OCI-LY1 (cell line): ENCODE data around the gene AK5.
"Not testable (repeated sequence)": the region's sequence is repeated elsewhere in the genome, so short reads cannot be mapped to it uniquely, and the experiment has no call there.

Experiments
- H2AFZ ChIP-seq: fragments of 200-600 bp; sonication (generic), shearing (Covaris generic); 2 replicates; pipeline ENCODE4 v1.6.0; 2014; ENCODE audit warnings: antibody characterized with exemption, mild to moderate bottlenecking, low read length
- H3F3A ChIP-seq: fragments of 200-600 bp; sonication (generic), shearing (Covaris generic); 2 replicates; pipeline ENCODE4 v1.6.0; 2014; ENCODE audit warnings: mild to moderate bottlenecking, antibody characterized with exemption, low read length, moderate library complexity; ENCODE audit not compliant: insufficient read depth
- H3K27ac ChIP-seq: fragments of 200-600 bp; sonication (generic); 2 replicates; pipeline ENCODE4 v1.5.1; 2014; ENCODE audit warnings: low read length, mixed run types, mild to moderate bottlenecking, low read depth; ENCODE audit not compliant: poor library complexity, severe bottlenecking
- H3K27me3 ChIP-seq: fragments of 200-600 bp; sonication (generic); 2 replicates; pipeline ENCODE4 v1.6.0; 2014; ENCODE audit warnings: antibody characterized with exemption, mild to moderate bottlenecking, low read length, moderate library complexity; ENCODE audit not compliant: insufficient read depth
- H3K36me3 ChIP-seq: fragments of 200-600 bp; sonication (generic); 2 replicates; pipeline ENCODE4 v1.6.1; 2014; ENCODE audit warnings: mild to moderate bottlenecking, antibody characterized with exemption, low read length, moderate library complexity, mixed read lengths; ENCODE audit not compliant: insufficient read depth
- H3K4me1 ChIP-seq: fragments of 200-600 bp; sonication (generic); 2 replicates; pipeline ENCODE4 v1.5.1; 2014; ENCODE audit warnings: mild to moderate bottlenecking, low read length, moderate library complexity; ENCODE audit not compliant: insufficient read depth, severe bottlenecking
- H3K4me2 ChIP-seq: fragments of 200-600 bp; sonication (generic), shearing (Covaris generic); 2 replicates; pipeline ENCODE4 v1.6.1; 2014; ENCODE audit warnings: low read length
- H3K4me3 ChIP-seq: fragments of 200-600 bp; sonication (generic); 2 replicates; pipeline ENCODE4 v1.5.1; 2014; ENCODE audit warnings: low read length, low read depth, mild to moderate bottlenecking, mixed read lengths; ENCODE audit not compliant: poor library complexity, severe bottlenecking
- H3K79me2 ChIP-seq: fragments of 200-600 bp; shearing (Covaris generic); 2 replicates; pipeline ENCODE4 v1.6.1; 2016; ENCODE audit warnings: mixed run types, low read length, mixed read lengths; ENCODE audit not compliant: insufficient read depth
- H3K9ac ChIP-seq: fragments of 200-600 bp; sonication (generic), shearing (Covaris generic); 2 replicates; pipeline ENCODE4 v1.6.1; 2014; ENCODE audit warnings: mild to moderate bottlenecking, low read length, mixed read lengths
- H3K9me2 ChIP-seq: fragments of 200-600 bp; sonication (generic), shearing (Covaris generic); 2 replicates; pipeline ENCODE4 v1.6.1; 2014; ENCODE audit warnings: low read depth, mild to moderate bottlenecking, low read length, mixed read lengths
- H3K9me3 ChIP-seq: fragments of 200-600 bp; shearing (Covaris generic); 2 replicates; pipeline ENCODE4 v1.6.1; 2014; ENCODE audit warnings: low read length, mixed read lengths
- H4K20me1 ChIP-seq: fragments of 200-600 bp; sonication (generic), shearing (Covaris generic); 2 replicates; pipeline ENCODE4 v1.6.0; 2016; ENCODE audit warnings: mild to moderate bottlenecking, low read length; ENCODE audit not compliant: insufficient read depth
- EZH2 ChIP-seq: fragments of 200-600 bp; sonication (generic), shearing (Covaris generic); IDR thresholded peaks from 2 replicates; pipeline ENCODE4 v1.8.0; 2017; ENCODE audit warnings: borderline replicate concordance, mixed run types, mild to moderate bottlenecking, antibody characterized with exemption, low read length, moderate library complexity, mixed read lengths
- TF ChIP-seq, protein P1 (sequence below): fragments of 200-600 bp; sonication (generic), shearing (Covaris generic); IDR thresholded peaks from 2 replicates; pipeline ENCODE4 v1.5.1; 2017; ENCODE audit warnings: mild to moderate bottlenecking, antibody characterized with exemption, low read length, moderate library complexity, mixed read lengths

The AK5 gene

DNA sequence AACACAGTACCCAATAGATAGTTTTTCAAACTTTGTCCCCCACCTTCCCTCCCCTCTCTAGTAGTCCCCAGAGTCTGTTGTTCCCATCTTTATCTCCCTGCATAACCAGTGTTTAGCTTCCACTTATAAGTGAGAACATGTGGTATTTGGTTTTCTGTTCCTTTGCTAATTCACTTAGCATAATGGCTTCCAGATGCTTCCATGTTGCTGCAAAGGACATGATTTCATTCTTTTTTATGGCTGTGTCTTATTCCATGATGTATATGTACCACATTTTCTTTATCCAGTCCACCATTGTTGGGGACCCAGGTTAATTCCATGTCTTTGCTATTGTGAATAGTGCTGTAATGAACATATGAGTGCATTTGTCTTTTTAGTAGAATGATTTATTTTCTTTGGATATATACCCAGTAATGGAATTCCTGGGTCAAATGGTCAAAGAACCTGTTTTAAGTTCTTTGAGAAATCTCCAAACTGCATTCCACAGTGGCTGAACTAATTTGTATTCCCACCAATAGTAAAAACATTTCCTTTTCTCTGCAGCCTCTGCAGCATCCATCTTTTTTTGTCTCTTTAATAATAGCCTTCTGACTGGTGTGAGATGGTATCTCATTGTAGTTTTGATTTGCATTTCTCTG, 126.0 kb downstream of the AK5 start:
- Histone ChIP-seq H3K4me1 (no peaks in the 10 kb centered on the region), H3K9me2 (no peaks in the 10 kb centered on the region), H3F3A (no peaks in the 10 kb centered on the region), H3K27ac (no peak overlapping the region), H3K27me3 (no peaks in the 10 kb centered on the region), H3K36me3 (no peaks in the 10 kb centered on the region), H2AFZ (no peak overlapping the region), H3K4me2 (no peak overlapping the region), H3K4me3 (no peak overlapping the region), H3K79me2 (no peaks in the 10 kb centered on the region), H4K20me1 (no peaks in the 10 kb centered on the region), H3K9ac (no peak overlapping the region), H3K9me3 (no peaks in the 10 kb centered on the region)
- TF ChIP-seq EZH2 = no peak
- TF ChIP-seq, protein P1, sequence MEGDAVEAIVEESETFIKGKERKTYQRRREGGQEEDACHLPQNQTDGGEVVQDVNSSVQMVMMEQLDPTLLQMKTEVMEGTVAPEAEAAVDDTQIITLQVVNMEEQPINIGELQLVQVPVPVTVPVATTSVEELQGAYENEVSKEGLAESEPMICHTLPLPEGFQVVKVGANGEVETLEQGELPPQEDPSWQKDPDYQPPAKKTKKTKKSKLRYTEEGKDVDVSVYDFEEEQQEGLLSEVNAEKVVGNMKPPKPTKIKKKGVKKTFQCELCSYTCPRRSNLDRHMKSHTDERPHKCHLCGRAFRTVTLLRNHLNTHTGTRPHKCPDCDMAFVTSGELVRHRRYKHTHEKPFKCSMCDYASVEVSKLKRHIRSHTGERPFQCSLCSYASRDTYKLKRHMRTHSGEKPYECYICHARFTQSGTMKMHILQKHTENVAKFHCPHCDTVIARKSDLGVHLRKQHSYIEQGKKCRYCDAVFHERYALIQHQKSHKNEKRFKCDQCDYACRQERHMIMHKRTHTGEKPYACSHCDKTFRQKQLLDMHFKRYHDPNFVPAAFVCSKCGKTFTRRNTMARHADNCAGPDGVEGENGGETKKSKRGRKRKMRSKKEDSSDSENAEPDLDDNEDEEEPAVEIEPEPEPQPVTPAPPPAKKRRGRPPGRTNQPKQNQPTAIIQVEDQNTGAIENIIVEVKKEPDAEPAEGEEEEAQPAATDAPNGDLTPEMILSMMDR = no peak

GRCh38 chr1:77408933-77409332, 127.1 kb downstream of the AK5 start:
- H3K9me3 ChIP-seq, H4K20me1 ChIP-seq, H3F3A ChIP-seq, H3K9me2 ChIP-seq, H3K36me3 ChIP-seq, H3K27me3 ChIP-seq, H3K9ac ChIP-seq, H3K27ac ChIP-seq, H3K4me2 ChIP-seq, H3K4me3 ChIP-seq, H3K4me1 ChIP-seq, H2AFZ ChIP-seq, H3K79me2 ChIP-seq: not testable (repeated sequence)

GRCh38 chr1:77412069-77412819, 130.4 kb downstream of the AK5 start:
- no peaks in the 10 kb centered on the region for H3K9me2 ChIP-seq
- H4K20me1 ChIP-seq = no peaks in the 10 kb centered on the region
- H3F3A ChIP-seq = no peaks in the 10 kb centered on the region
- H3K27ac ChIP-seq = no peak overlapping the region
- H3K4me2 ChIP-seq = no peak overlapping the region
- H3K9ac ChIP-seq = no peak overlapping the region
- no peaks in the 10 kb centered on the region for H3K36me3 ChIP-seq
- H2AFZ ChIP-seq = no peak overlapping the region
- no peaks in the 10 kb centered on the region for H3K79me2 ChIP-seq
- no peaks in the 10 kb centered on the region for H3K4me1 ChIP-seq
- no peaks in the 10 kb centered on the region for H3K27me3 ChIP-seq
- no peaks in the 10 kb centered on the region for H3K9me3 ChIP-seq
- H3K4me3 ChIP-seq = no peak overlapping the region
- TF ChIP-seq, protein P1 = no peak
